Measurements from ENCODE around the gene CLDN6. TPM values are rescaled to one million over a fixed set of nuclear protein-coding genes. Genes with fewer than 3 reads are reported as not detected.
A peak's percentile ranks its signal among the peaks of the same experiment; 100 is the strongest.

Gene CLDN6
- total and polyA plus RNA-seq, 2 of the 13 experiments (the other 11 are each of a cell fraction or from before 2014, with no cell fraction given), result 5.9 to 7.6 TPM

GRCh38 chr16:3045758-3046640, 28.0 kb upstream of the CLDN6 start, which contains the start of gene MMP25 (continued):
- TF ChIP-seq PATZ1 (CRISPR knock-in tag; IDR thresholded peaks at IDR 0.05), result peak; percentile 2; the same call in 1 of the 2 replicates
- no peak for TF ChIP-seq TEAD2 (CRISPR knock-in tag; IDR thresholded peaks at IDR 0.05)
- TF ChIP-seq DMTF1 (CRISPR knock-in tag; IDR thresholded peaks at IDR 0.05), result no peak
- 0 out of 2 replicates have a peak, but pooled peaks have one; percentile 15 for TF ChIP-seq ZFX (CRISPR knock-in tag; IDR thresholded peaks at IDR 0.05; ENCODE audit: low read depth)

- Histone ChIP-seq H3K79me2 (ENCODE audit: insufficient read depth, low read length) (no peaks in the 10 kb centered on the region), H3K27ac (ENCODE audit: extremely low read length, insufficient read depth, low read length) (no peak overlapping the region), H3K4me2 (ENCODE audit: low read depth, low read length) (no peak overlapping the region), H2AFZ (ENCODE audit: low read length) (no peak overlapping the region), H4K20me1 (ENCODE audit: insufficient read depth, low read length) (no peaks in the 10 kb centered on the region), H3K4me1 (ENCODE audit: insufficient read depth, low read length) (peaks cover 25% of the 10 kb centered on the region), H3K9me3 (ENCODE audit: low read length) (no peaks in the 10 kb centered on the region), H3K9ac (ENCODE audit: insufficient read depth, low read depth, low read length) (no peak overlapping the region), H3K27me3 (ENCODE audit: control insufficient read depth in 1 of 2, insufficient read depth in 2 of 2, low read length in 2 of 2) (peaks cover 12 to 70% of the 10 kb centered on the region in 2 experiments), H3K36me3 (replicated peaks in 1 of 2; ENCODE audit: control insufficient read depth in 1 of 2, insufficient read depth in 2 of 2, low read length in 2 of 2) (no peaks in the 10 kb centered on the region), H3K4me3 (replicated peaks in 1 of 3; ENCODE audit: insufficient read depth in 1 of 3, low read depth in 2 of 3, low read length in 3 of 3) (no peak overlapping the region)
- CTCF ChIA-PET (ENCODE audit: low intra/inter-chr PET ratio, low total read pairs), result no interaction called here
- ATAC-seq (no peak), FAIRE-seq (no peak), DNase-seq (ENCODE audit: low spot score) (no peak)
- BruUV-seq (replicated peaks), result no TSS peak
- POLR2A ChIA-PET, result interaction anchor here (0.9 to 1.4 kb wide), 2 partner anchors 21 to 42 kb away, joined by 3 to 5 read pairs; partner anchors contain the start of gene IL32
- in situ Hi-C loops (cut with HindIII; ENCODE audit: extremely low pct_ligation_motif_present, low pct_unique_long_range_greater_than_20kb), result no loop called here
- TF ChIP-seq POGK (CRISPR knock-in tag; conservative IDR thresholded peaks at IDR 0.05), result no peak
- no peak for TF ChIP-seq TFAP4 (IDR thresholded peaks at IDR 0.05; ENCODE audit: borderline replicate concordance, low read depth)
- no peak for TF ChIP-seq ZBTB21 (CRISPR knock-in tag; IDR thresholded peaks at IDR 0.05)
- TF ChIP-seq ZNF24 (IDR thresholded peaks at IDR 0.05), result no peak
- intact Hi-C loops (cut with micrococcal nuclease; ENCODE audit: unreplicated experiment), result no loop called here
- WGBS (ENCODE audit: low lambda C conversion rate), result 51% methylated on average over 5 of the region's 6 CpGs
Measured at GRCh38 chr16:3044708-3045107, 26.7 kb upstream of the CLDN6 start.
